Smooth muscle cell (in vitro differentiated cells): ENCODE results near the gene WASHC4. TPM values are rescaled to one million over a fixed set of nuclear protein-coding genes. Genes with fewer than 3 reads are reported as not detected.

ENCODE experiments used
- DNase-seq: peaks from one replicate; lab custom pipeline; 2025; ENCODE audit not compliant: unreplicated experiment; lab: John Stamatoyannopoulos, UW
- H2AFZ ChIP-seq: fragments of 200-600 bp; sonication (generic); 2 replicates; pipeline ENCODE4 v1.6.0; 2016; ENCODE audit warnings: antibody characterized with exemption, low read depth, mild to moderate bottlenecking
- H3F3A ChIP-seq: fragments of 200-600 bp; sonication (generic); 2 replicates; pipeline ENCODE4 v1.6.0; 2017; ENCODE audit warnings: antibody characterized with exemption, low read depth
- H3K27ac ChIP-seq: fragments of 200-600 bp; sonication (generic); 2 replicates; pipeline ENCODE4 v1.5.1; 2016; ENCODE audit warnings: low read depth, mild to moderate bottlenecking
- H3K27me3 ChIP-seq: fragments of 200-600 bp; sonication (generic); 2 replicates; pipeline ENCODE4 v1.6.1; 2016; ENCODE audit warnings: low read depth, mild to moderate bottlenecking
- H3K36me3 ChIP-seq: fragments of 200-600 bp; sonication (generic); 2 replicates; pipeline ENCODE4 v1.5.1; 2016; ENCODE audit warnings: low read depth
- H3K4me1 ChIP-seq: fragments of 200-600 bp; sonication (generic); 2 replicates; pipeline ENCODE4 v1.5.1; 2016; ENCODE audit warnings: low read depth
- H3K4me2 ChIP-seq: fragments of 200-600 bp; sonication (generic); 2 replicates; pipeline ENCODE4 v1.6.0; 2016; ENCODE audit warnings: mild to moderate bottlenecking
- H3K4me3 ChIP-seq: fragments of 200-600 bp; sonication (generic); 2 replicates; pipeline ENCODE4 v1.5.1; 2016; ENCODE audit warnings: mild to moderate bottlenecking
- H3K79me2 ChIP-seq: fragments of 200-600 bp; sonication (generic); 2 replicates; pipeline ENCODE4 v1.6.0; 2016; ENCODE audit warnings: low read depth, mild to moderate bottlenecking
- H3K9ac ChIP-seq: fragments of 200-600 bp; sonication (generic); 2 replicates; pipeline ENCODE4 v1.6.0; 2016; ENCODE audit warnings: low read depth
- H3K9me3 ChIP-seq: fragments of 200-600 bp; sonication (generic); replicated peaks from 2 replicates; pipeline ENCODE4 v1.5.1; 2016; ENCODE audit warnings: low read depth
- H4K20me1 ChIP-seq: fragments of 200-600 bp; sonication (generic); 2 replicates; pipeline ENCODE4 v1.6.0; 2016; ENCODE audit warnings: low read depth
- CTCF ChIP-seq: fragments of 200-600 bp; sonication (generic); IDR thresholded peaks from 2 replicates; pipeline ENCODE4 v1.5.1; 2017; ENCODE audit warnings: borderline replicate concordance, mild to moderate bottlenecking, antibody characterized with exemption; ENCODE audit not compliant: insufficient read depth, poor library complexity, severe bottlenecking
- WGBS: methylation state at CpG from one replicate; pipeline ENCODE4 v1.1.7; 2016; ENCODE audit warnings: low lambda C conversion rate; 5-methylcytosine and 5-hydroxymethylcytosine counted together
- polyA plus RNA-seq: library from polyadenylated mRNA; unstranded; fragments of >200 nt; fragmentation: Nextera tagmentation; extraction: Ambion mirVana; gene quantifications from 2 replicates; pipeline ENCODE4 v1.2.1, GENCODE V29; 2016
- total RNA-seq: library from RNA; depleted of rRNA; stranded (reverse); fragments of >200 nt; gene quantifications from 2 replicates; pipeline ENCODE4 v1.2.3, GENCODE V29; 2014

Gene WASHC4
- total and polyA plus RNA-seq, 2 experiments from 2014 or later, result 26.9 to 76.1 TPM

- Histone ChIP-seq H2AFZ (no peak overlapping the region), H3K4me3 (no peak overlapping the region), H3K4me1 (no peaks in the 10 kb centered on the region), H3K4me2 (no peak overlapping the region), H3K36me3 (peaks cover 39% of the 10 kb centered on the region), H3K27me3 (no peaks in the 10 kb centered on the region), H3K9ac (no peak overlapping the region), H4K20me1 (no peaks in the 10 kb centered on the region), H3K79me2 (no peaks in the 10 kb centered on the region), H3K9me3 (no peaks in the 10 kb centered on the region), H3K27ac (no peak overlapping the region), H3F3A (no peaks in the 10 kb centered on the region)
- no peak for TF ChIP-seq CTCF
- WGBS, result 95% methylated on average over 3 of the region's 3 CpGs
- no peak for DNase-seq
These were observed 50.1 kb downstream of the WASHC4 start for GRCh38 chr12:105157606-105158005.

GRCh38 chr12:105158876-105159275 is 51.3 kb downstream of the WASHC4 start:
- no peaks in the 10 kb centered on the region for H3K4me1 ChIP-seq
- H3K27me3 ChIP-seq, result no peaks in the 10 kb centered on the region
- H3K27ac ChIP-seq, result peak overlapping the region; percentile 9
- 90% methylated on average over 2 of the region's 2 CpGs for WGBS
- no peaks in the 10 kb centered on the region for H4K20me1 ChIP-seq
- peaks cover 41% of the 10 kb centered on the region for H3K36me3 ChIP-seq
- no peak overlapping the region for H3K9ac ChIP-seq
- no peak overlapping the region for H3K4me2 ChIP-seq
- H2AFZ ChIP-seq, result no peak overlapping the region
- no peaks in the 10 kb centered on the region for H3K9me3 ChIP-seq
- no peaks in the 10 kb centered on the region for H3F3A ChIP-seq
- no peak for TF ChIP-seq CTCF
- no peak overlapping the region for H3K4me3 ChIP-seq
- no peak for DNase-seq
- H3K79me2 ChIP-seq, result no peaks in the 10 kb centered on the region

- Histone ChIP-seq H3K36me3 (peaks cover 47% of the 10 kb centered on the region), H3K9me3 (no peaks in the 10 kb centered on the region), H4K20me1 (no peaks in the 10 kb centered on the region), H3K4me2 (no peak overlapping the region), H3K4me3 (no peak overlapping the region), H3K79me2 (no peaks in the 10 kb centered on the region), H3K27me3 (no peaks in the 10 kb centered on the region), H3K4me1 (no peaks in the 10 kb centered on the region), H2AFZ (no peak overlapping the region), H3K9ac (no peak overlapping the region), H3F3A (no peaks in the 10 kb centered on the region), H3K27ac (no peak overlapping the region)
- DNase-seq, result no peak
- 95% methylated on average over 3 of the region's 3 CpGs for WGBS
- TF ChIP-seq CTCF, result no peak
These were observed 54.6 kb downstream of the WASHC4 start for GRCh38 chr12:105162174-105162573.

GRCh38 chr12:105164068-105164467 is 56.5 kb downstream of the WASHC4 start:
- no peaks in the 10 kb centered on the region for H3F3A ChIP-seq
- WGBS, result 88% methylated on average over 2 of the region's 2 CpGs
- no peak overlapping the region for H3K27ac ChIP-seq
- no peak overlapping the region for H3K4me2 ChIP-seq
- H2AFZ ChIP-seq, result no peak overlapping the region
- H3K4me3 ChIP-seq, result no peak overlapping the region
- H3K9me3 ChIP-seq, result no peaks in the 10 kb centered on the region
- no peak overlapping the region for H3K9ac ChIP-seq
- no peaks in the 10 kb centered on the region for H3K27me3 ChIP-seq
- DNase-seq, result no peak
- no peaks in the 10 kb centered on the region for H4K20me1 ChIP-seq
- H3K4me1 ChIP-seq, result no peaks in the 10 kb centered on the region
- no peak for TF ChIP-seq CTCF
- peaks cover 56% of the 10 kb centered on the region for H3K36me3 ChIP-seq
- H3K79me2 ChIP-seq, result peaks cover 2% of the 10 kb centered on the region
